Common myeloid progenitor, CD34-positive (primary cell): ENCODE results near the gene TBCEL.
"Not testable (repeated sequence)": the region's sequence is repeated elsewhere in the genome, so short reads cannot be mapped to it uniquely, and the experiment has no call there.

Experiments
- CTCF ChIA-PET: fragments of 350-600 bp; sonication (Branson Sonifier 250); formaldehyde crosslinking; loops from one replicate; lab custom pipeline; 2021; ENCODE audit warnings: antibody characterized with exemption; lab: Charles Lee
- POLR2A ChIA-PET: fragments of 350-600 bp; sonication (Branson Sonifier 250); formaldehyde crosslinking; loops from one replicate; lab custom pipeline; 2021; ENCODE audit warnings: antibody characterized with exemption; lab: Charles Lee
- DNase-seq, 3 donors: peaks; one replicate each; pipeline versions ENCODE4 v3.0.0 to v3.0.0-alpha.2; 2013
- H3K27ac ChIP-seq, 2 experiments: 1 replicate in 1 of 2; 2 replicates in 1 of 2; pipeline ENCODE4 v1.7.0; 2013; ENCODE audit warnings: inconsistent platforms in 2 of 2, low read length in 2 of 2, mild to moderate bottlenecking in 2 of 2, low read depth in 1 of 2, moderate library complexity in 1 of 2; ENCODE audit not compliant: severe bottlenecking in 2 of 2, insufficient read depth in 1 of 2, poor library complexity in 1 of 2
- H3K27me3 ChIP-seq, 5 experiments: replicated peaks in 2 of 5; 1 replicate in 3 of 5; 2 replicates in 2 of 5; pipeline versions ENCODE4 v1.6.1 to v1.7.0; 2013; ENCODE audit warnings: low read length in 4 of 5, mild to moderate bottlenecking in 2 of 5, moderate library complexity in 2 of 5, inconsistent platforms in 1 of 5; ENCODE audit not compliant: insufficient read depth in 5 of 5, control insufficient read depth in 4 of 5
- H3K36me3 ChIP-seq, 4 experiments: 1 replicate in 2 of 4; 2 replicates in 2 of 4; pipeline versions ENCODE4 v1.6.1 to v1.7.0; 2013; ENCODE audit warnings: low read length in 3 of 4, control low read depth in 1 of 4, mild to moderate bottlenecking in 1 of 4; ENCODE audit not compliant: control insufficient read depth in 4 of 4, insufficient read depth in 4 of 4
- H3K4me1 ChIP-seq, 4 experiments: 1 replicate in 3 of 4; 2 replicates in 1 of 4; pipeline versions ENCODE4 v1.6.1 to v1.7.1; 2013; ENCODE audit warnings: low read length in 3 of 4, mild to moderate bottlenecking in 3 of 4, control low read depth in 1 of 4, inconsistent platforms in 1 of 4, moderate library complexity in 1 of 4; ENCODE audit not compliant: control insufficient read depth in 4 of 4, insufficient read depth in 4 of 4; ENCODE audit errors: control extremely low read depth in 1 of 4
- H3K4me3 ChIP-seq, 7 experiments: 1 replicate in 4 of 7; 2 replicates in 3 of 7; pipeline versions ENCODE4 v1.5.1 to v1.7.0; 2013; ENCODE audit warnings: mild to moderate bottlenecking in 7 of 7, low read length in 6 of 7, moderate library complexity in 6 of 7, inconsistent platforms in 2 of 7, low read depth in 2 of 7, control low read depth in 1 of 7; ENCODE audit not compliant: insufficient read depth in 4 of 7, control insufficient read depth in 1 of 7; ENCODE audit errors: extremely low read depth in 1 of 7
- H3K9me3 ChIP-seq, 5 experiments: 1 replicate in 4 of 5; 2 replicates in 1 of 5; pipeline versions ENCODE4 v1.6.1 to v1.7.1; 2013; ENCODE audit warnings: low read length in 4 of 5, mild to moderate bottlenecking in 2 of 5, inconsistent platforms in 1 of 5, low read depth in 1 of 5, moderate library complexity in 1 of 5; ENCODE audit not compliant: control insufficient read depth in 4 of 5, insufficient read depth in 2 of 5; ENCODE audit errors: control extremely low read depth in 1 of 5
- WGBS: methylation state at CpG from one replicate; pipeline ENCODE4 v1.1.5; 2013; ENCODE audit not compliant: insufficient coverage; 5-methylcytosine and 5-hydroxymethylcytosine counted together

TBCEL gene

DNA sequence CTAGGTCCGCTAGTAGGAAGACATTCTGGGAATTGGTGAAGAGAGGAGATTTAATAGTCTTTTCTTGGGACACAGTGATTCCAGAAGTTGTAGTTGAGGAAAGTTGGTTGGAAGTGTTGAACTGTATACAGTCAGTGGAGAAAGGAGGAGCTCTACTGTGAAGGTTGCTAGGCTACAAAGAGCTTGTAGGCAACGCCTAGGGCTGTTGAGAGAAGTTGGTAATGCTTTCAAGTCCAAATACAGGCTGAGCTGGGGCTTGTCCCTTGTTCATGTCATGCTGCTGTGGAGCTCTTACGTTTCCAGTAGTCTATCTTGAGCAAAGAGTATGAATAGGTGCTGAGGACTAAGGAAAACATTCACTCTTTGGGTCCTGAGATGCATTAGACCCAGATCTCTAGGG is 1.1 kb downstream of the TBCEL start:
- 100% methylated on average over 2 of the region's 3 CpGs for WGBS
- DNase-seq = peak in 1 of 3 donors; percentile 12

DNA sequence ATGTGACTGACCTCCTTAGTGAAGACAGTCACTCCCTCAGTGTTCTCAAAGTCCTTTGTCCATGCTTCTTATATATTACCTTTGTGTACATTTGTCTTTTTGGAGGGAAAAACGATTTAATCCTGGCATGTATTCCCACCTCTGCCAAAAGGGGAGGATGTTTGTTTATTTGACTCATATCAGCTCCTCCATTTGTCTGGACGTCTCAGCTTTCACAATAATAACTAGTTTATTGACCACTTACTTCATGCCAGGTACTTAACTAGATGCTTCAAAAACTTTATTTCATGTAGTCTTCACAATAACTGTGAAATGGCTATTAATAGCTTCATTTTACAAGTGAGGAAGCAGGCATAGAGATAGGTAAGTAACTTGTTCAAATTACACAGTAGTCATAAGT is 5.3 kb downstream of the TBCEL start:
- Histone ChIP-seq H3K36me3 (peaks cover 0 to 3% (median 0%) of the 10 kb centered on the region in 4 experiments), H3K4me1 (peaks cover 7 to 18% (median 13%) of the 10 kb centered on the region in 4 experiments), H3K27me3 (no peaks in the 10 kb centered on the region), H3K27ac (no peak overlapping the region), H3K9me3 (peaks cover 0 to 1% (median 0%) of the 10 kb centered on the region in 5 experiments), H3K4me3 (no peak overlapping the region)
- ChIA-PET CTCF (interaction anchor here (1.3 to 1.7 kb wide), 2 partner anchors 19 to 43 kb away, joined by 3 to 6 read pairs; no protein-coding TSS in a partner anchor), POLR2A (no interaction called here)
- DNase-seq = no peak
- WGBS = no CpG with 5 or more reads among the region's 2 CpGs

More for the DNA sequence above, 1.1 kb downstream of the TBCEL start:
- H3K36me3 ChIP-seq = no peaks in the 10 kb centered on the region
- ChIA-PET CTCF (interaction anchor here (1.2 kb wide), 1 partner anchor 10 kb away, joined by 4 read pairs; no protein-coding TSS in a partner anchor), POLR2A (no interaction called here)
- H3K4me3 ChIP-seq = peak overlapping the region in 3 of 7 experiments; percentile 72 to 82 (median 77)
- no peak overlapping the region for H3K27ac ChIP-seq
- H3K9me3 ChIP-seq = no peaks in the 10 kb centered on the region
- H3K4me1 ChIP-seq = peaks cover 7 to 24% (median 15%) of the 10 kb centered on the region in 4 experiments
- no peaks in the 10 kb centered on the region for H3K27me3 ChIP-seq

DNA sequence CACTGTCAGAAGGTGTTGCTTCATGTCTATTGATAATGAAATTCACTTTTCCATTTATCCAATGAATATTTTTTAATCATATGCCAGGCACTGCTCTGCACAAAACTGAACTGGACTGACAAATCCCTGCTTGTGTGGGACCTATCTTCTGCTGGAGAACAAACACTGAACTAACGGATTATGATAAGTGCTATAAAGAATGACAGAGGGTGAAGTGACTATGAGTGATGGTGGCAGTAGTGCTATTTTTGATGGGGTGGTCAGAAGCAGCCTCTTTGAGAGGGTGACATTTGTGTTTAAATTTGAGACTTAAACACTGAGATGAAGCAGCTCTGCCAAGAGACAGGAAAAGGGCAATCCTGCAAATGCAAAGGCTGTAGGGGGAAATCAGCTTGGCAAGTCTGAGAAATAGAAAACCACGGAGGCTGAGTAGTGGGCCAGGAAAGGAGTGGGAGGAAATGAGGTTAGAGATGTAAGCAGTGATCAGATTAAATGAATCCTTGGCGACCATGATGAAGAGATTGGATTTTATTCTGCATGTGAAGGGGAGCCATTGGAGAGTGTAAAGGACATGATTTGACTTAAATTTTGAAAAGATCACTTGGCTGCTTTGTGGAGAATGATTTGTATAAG is 6.0 kb downstream of the TBCEL start:
- ChIA-PET CTCF (interaction anchor here (1.3 to 1.7 kb wide), 2 partner anchors 18 to 44 kb away, joined by 3 to 6 read pairs; no protein-coding TSS in a partner anchor), POLR2A (no interaction called here)
- Histone ChIP-seq H3K36me3 (peaks cover 0 to 3% (median 0%) of the 10 kb centered on the region in 4 experiments), H3K27me3 (no peaks in the 10 kb centered on the region), H3K9me3 (peaks cover 0 to 1% (median 0%) of the 10 kb centered on the region in 5 experiments), H3K27ac (no peak overlapping the region), H3K4me3 (no peak overlapping the region), H3K4me1 (peaks cover 3 to 11% (median 5%) of the 10 kb centered on the region in 4 experiments)
- 19% methylated on average over 3 of the region's 3 CpGs for WGBS
- DNase-seq = peak in 1 of 3 donors; percentile 6

DNA sequence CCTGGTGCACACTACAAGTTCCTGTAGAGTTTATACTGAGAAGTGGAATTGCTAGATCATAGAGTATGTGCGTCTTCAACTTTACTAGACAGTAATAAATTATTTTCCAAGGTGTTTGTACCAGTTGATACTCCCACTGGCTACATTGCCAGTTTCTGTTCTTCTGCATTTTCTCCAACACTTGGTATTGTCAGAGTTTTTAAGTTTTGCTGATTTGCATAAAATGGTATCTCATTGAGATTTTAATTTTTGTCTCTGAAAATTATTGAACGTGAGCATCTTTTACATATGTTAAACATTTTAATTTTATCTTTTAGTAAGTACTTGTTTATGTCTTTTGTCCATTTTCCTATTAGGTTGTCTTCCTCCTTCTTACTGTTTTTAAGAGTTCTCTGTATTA is 7.3 kb downstream of the TBCEL start:
- peaks cover 0 to 3% (median 0%) of the 10 kb centered on the region in 4 experiments for H3K36me3 ChIP-seq
- ChIA-PET CTCF (no interaction called here), POLR2A (no interaction called here)
- H3K27me3 ChIP-seq = no peaks in the 10 kb centered on the region
- no peak overlapping the region for H3K4me3 ChIP-seq
- H3K27ac ChIP-seq = no peak overlapping the region
- peaks cover 0 to 16% (median 2%) of the 10 kb centered on the region in 4 experiments for H3K4me1 ChIP-seq
- H3K9me3 ChIP-seq = peaks cover 0 to 1% (median 0%) of the 10 kb centered on the region in 5 experiments
- WGBS = no CpG with 5 or more reads among the region's 2 CpGs
- DNase-seq = no peak

DNA sequence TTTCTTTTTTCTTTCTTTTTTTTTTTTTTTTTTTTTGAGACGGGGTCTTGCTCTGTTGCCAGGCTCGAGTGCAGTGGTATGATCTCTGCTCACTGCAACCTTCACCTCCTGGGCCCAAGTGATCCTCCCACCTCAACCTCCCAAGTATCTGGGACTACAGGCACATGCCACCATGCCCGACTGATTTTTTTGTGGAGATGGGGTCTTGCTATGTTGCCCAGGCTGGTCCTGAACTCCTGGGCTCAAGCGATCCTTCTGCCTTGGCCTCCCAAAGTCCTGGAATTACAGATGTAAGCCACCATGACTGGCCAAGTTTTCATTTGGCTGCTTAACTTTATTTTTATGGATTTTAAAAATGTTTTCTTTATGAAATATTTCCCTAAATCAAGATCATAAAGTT is 7.7 kb downstream of the TBCEL start:
- peaks cover 0 to 19% (median 2%) of the 10 kb centered on the region in 4 experiments for H3K4me1 ChIP-seq
- H3K9me3 ChIP-seq, POLR2A ChIA-PET, DNase-seq, H3K36me3 ChIP-seq, CTCF ChIA-PET, H3K27ac ChIP-seq, H3K4me3 ChIP-seq, H3K27me3 ChIP-seq: not testable (repeated sequence)
- WGBS = 90% methylated on average over 2 of the region's 4 CpGs

DNA sequence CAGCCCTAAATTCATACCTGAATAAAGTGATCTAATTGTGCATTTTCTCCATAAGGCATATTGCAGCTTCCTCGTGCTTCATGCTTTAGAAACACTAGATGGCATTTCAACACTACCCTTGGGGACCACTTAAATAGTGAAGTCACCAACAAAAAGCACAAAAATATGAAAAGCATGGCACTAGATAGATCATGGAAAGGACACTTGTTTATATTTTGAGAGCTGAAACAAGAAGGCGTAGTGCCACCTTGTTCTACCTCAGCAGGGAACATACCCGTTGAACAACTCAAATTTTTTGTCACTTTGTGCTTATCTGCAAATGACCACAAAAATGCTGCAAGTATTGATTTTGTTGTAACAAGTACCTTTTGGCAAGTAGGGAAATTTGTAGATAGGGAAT is 8.6 kb downstream of the TBCEL start:
- peak; percentile 18 to 48 (median 44) for DNase-seq
- ChIA-PET CTCF (interaction anchor here (1.2 kb wide), 1 partner anchor 60 kb away, joined by 3 read pairs; no protein-coding TSS in a partner anchor), POLR2A (interaction anchor here (0.7 kb wide), 1 partner anchor 75 kb away, joined by 3 read pairs; no protein-coding TSS in a partner anchor)
- H3K36me3 ChIP-seq = peaks cover 0 to 3% (median 0%) of the 10 kb centered on the region in 4 experiments
- no peaks in the 10 kb centered on the region for H3K27me3 ChIP-seq
- no peak overlapping the region for H3K4me3 ChIP-seq
- H3K4me1 ChIP-seq = peaks cover 0 to 19% (median 2%) of the 10 kb centered on the region in 4 experiments
- WGBS = 80% methylated on average over 2 of the region's 3 CpGs
- no peak overlapping the region for H3K27ac ChIP-seq
- H3K9me3 ChIP-seq = peaks cover 0 to 1% (median 0%) of the 10 kb centered on the region in 5 experiments

DNA sequence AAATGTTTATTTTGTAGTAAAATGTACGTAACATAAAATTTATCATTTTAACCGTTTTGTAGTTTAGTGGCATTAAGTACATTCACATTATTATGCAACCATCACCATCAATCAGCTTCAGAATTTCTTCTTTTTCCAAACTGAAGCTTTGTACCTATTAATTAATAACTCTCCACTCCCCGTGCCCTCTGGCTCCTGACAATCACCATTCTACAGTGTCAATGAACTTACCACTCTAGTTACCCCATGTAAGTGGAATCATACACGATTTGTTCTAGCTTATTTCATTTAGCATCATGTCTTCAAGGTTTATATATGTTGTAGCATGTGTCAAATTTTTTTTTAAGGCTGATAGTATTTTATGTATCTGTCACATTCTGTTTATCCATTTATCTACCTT is 9.7 kb downstream of the TBCEL start:
- DNase-seq = no peak
- Histone ChIP-seq H3K4me3 (no peak overlapping the region), H3K9me3 (peaks cover 0 to 1% (median 0%) of the 10 kb centered on the region in 5 experiments), H3K36me3 (peaks cover 0 to 3% (median 0%) of the 10 kb centered on the region in 4 experiments), H3K27me3 (no peaks in the 10 kb centered on the region), H3K27ac (no peak overlapping the region), H3K4me1 (peaks cover 0 to 19% (median 2%) of the 10 kb centered on the region in 4 experiments)
- POLR2A ChIA-PET = no interaction called here
- WGBS = 93% methylated on average over 3 of the region's 4 CpGs
- CTCF ChIA-PET = no interaction called here
